AG04450 (cell line): Measurements from ENCODE around the gene STK10. TPM values are rescaled to one million over a fixed set of nuclear protein-coding genes. Genes with fewer than 3 reads are reported as not detected.

Source experiments
- CTCF ChIA-PET: fragments of 300-600, 350-600 bp; formaldehyde crosslinking; extraction: SDS; loops from one replicate; lab custom pipeline; 2022; ENCODE audit warnings: antibody characterized with exemption, inconsistent platforms; lab: Charles Lee
- POLR2A ChIA-PET: fragments of 350-600 bp; formaldehyde crosslinking; extraction: SDS; loops from one replicate; lab custom pipeline; 2021; ENCODE audit warnings: antibody characterized with exemption, inconsistent platforms; lab: Yijun Ruan, JAX
- DNase-seq: peaks from one replicate; pipeline ENCODE4 v3.0.0-alpha.2; 2011; ENCODE audit warnings: low read depth, low spot score
- H3K27ac ChIP-seq: one replicate; pipeline ENCODE4 v1.5.1; 2012; ENCODE audit warnings: low read depth, low read length, control low read depth
- H3K27me3 ChIP-seq: one replicate; pipeline ENCODE4 v1.6.0; 2012; ENCODE audit warnings: low read length; ENCODE audit not compliant: control insufficient read depth, insufficient read depth
- H3K4me3 ChIP-seq: 2 replicates; pipeline ENCODE4 v1.5.1; 2011; ENCODE audit warnings: mild to moderate bottlenecking, low read depth, low read length, control low read depth
- H3K9me3 ChIP-seq: 2 replicates; pipeline ENCODE4 v1.5.1; 2012; ENCODE audit warnings: low read length; ENCODE audit not compliant: control insufficient read depth, insufficient read depth
- CTCF ChIP-seq: IDR thresholded peaks from 2 replicates; pipeline ENCODE4 v1.5.1; 2011; ENCODE audit warnings: low read depth, low read length, control low read depth, inconsistent platforms
- polyA plus RNA-seq: library from polyadenylated mRNA; depleted of rRNA; stranded (reverse); fragments of >200 nt; gene quantifications from 2 replicates; pipeline ENCODE4 v1.2.3, GENCODE V29; 2011; rRNA removed

Gene STK10
- polyA plus RNA-seq, 1 experiment, result 7.8 TPM

DNA sequence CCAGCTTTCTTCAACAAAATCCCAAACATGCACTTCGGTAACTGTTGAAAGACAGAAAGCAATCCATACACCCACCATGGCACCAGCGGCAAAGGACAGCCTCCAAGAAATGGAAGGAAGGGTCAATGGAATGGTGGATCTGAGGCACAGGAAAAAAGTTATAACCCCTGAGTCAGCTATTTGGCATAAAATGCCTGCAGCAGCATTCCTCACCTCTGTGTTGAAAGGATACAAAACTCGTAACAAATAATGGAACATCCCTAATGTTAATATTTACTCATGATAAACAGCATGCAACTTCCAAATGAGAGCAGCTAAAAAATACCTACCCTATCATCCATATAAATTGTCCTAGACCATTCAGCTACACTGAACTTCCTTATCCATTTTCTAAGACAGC is 191.0 kb downstream of the STK10 start:
- Histone ChIP-seq H3K4me3 (no peak overlapping the region), H3K27me3 (no peaks in the 10 kb centered on the region), H3K9me3 (no peaks in the 10 kb centered on the region), H3K27ac (no peak overlapping the region)
- ChIA-PET POLR2A (interaction anchor here (0.7 to 1.8 kb wide), 2 partner anchors 10 to 23 kb away, joined by 3 to 8 read pairs; partner anchors contain the start of gene FBXW11), CTCF (interaction anchor here (0.7 to 1.8 kb wide), 3 partner anchors 10 to 193 kb away, joined by 4 to 8 read pairs (median 4); partner anchors contain the start of gene FBXW11)
- DNase-seq, result no peak
- no peak for TF ChIP-seq CTCF

DNA sequence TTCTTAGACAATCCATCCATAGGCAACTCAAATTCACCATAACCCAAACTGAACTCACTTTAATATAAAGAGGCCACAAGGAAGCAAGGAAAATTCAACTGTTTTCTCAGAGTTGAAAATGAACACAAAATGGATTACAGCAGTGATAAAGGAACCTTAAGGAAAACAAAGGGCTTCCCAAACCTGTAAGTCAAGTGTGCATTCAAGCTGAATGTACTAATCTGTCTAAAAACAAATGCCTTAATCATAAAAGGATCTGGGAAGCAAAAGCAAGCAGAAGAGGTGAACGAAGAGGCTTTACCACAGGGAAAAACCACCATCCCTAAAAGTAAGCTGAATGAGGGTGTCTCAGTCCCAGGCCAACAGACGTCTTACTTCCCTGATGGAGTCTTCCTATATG is 195.2 kb downstream of the STK10 start:
- CTCF ChIA-PET, result no interaction called here
- Histone ChIP-seq H3K27ac (no peak overlapping the region), H3K4me3 (no peak overlapping the region), H3K27me3 (no peaks in the 10 kb centered on the region), H3K9me3 (no peaks in the 10 kb centered on the region)
- POLR2A ChIA-PET, result no interaction called here
- TF ChIP-seq CTCF, result no peak
- DNase-seq, result no peak

GRCh38 chr5:171992305-171992704 is 195.7 kb downstream of the STK10 start:
- ChIA-PET POLR2A (no interaction called here), CTCF (no interaction called here)
- H3K27me3 ChIP-seq, result no peaks in the 10 kb centered on the region
- H3K4me3 ChIP-seq, result no peak overlapping the region
- TF ChIP-seq CTCF, result no peak
- H3K9me3 ChIP-seq, result no peaks in the 10 kb centered on the region
- no peak for DNase-seq
- H3K27ac ChIP-seq, result no peak overlapping the region

Other genes with a start within 250 kb of the STK10 start
- 68.1 and 77.1 TPM in 2 replicates for gene FBXW11, start 181.6 kb downstream of the STK10 start, polyA plus RNA-seq
- gene EFCAB9, start 5.9 kb upstream of the STK10 start, polyA plus RNA-seq, result not detected in 2 replicates
- 30.2 and 33.3 TPM in 2 replicates for gene UBTD2, start 95.5 kb upstream of the STK10 start, polyA plus RNA-seq